Activated naive CD4-positive, alpha-beta T cell treated with anti-CD3 and anti-CD28 coated beads for 36 hours (primary cell): ENCODE results near the gene RAB1B. TPM values are rescaled to one million over a fixed set of nuclear protein-coding genes. Genes with fewer than 3 reads are reported as not detected.

Source experiments
- CTCF ChIA-PET: fragments of 350-600 bp; sonication (Branson Sonifier 250); formaldehyde crosslinking; loops from one replicate; lab custom pipeline; 2021; ENCODE audit warnings: antibody characterized with exemption; lab: Charles Lee
- DNase-seq: peaks from one replicate; pipeline ENCODE4 v3.0.0-alpha.2; 2020
- H3K27ac Mint-ChIP-seq: one replicate; pipeline ENCODE4 v1.8.0; 2021; ENCODE audit warnings: mild to moderate bottlenecking, mixed read lengths
- H3K27me3 Mint-ChIP-seq: one replicate; pipeline ENCODE4 v1.8.0; 2021; ENCODE audit warnings: low read depth, mixed read lengths
- H3K36me3 Mint-ChIP-seq: one replicate; pipeline ENCODE4 v1.8.0; 2021; ENCODE audit warnings: low read depth, mixed read lengths
- H3K4me1 Mint-ChIP-seq: one replicate; pipeline ENCODE4 v1.8.0; 2021; ENCODE audit warnings: low read depth, mixed read lengths
- H3K4me3 Mint-ChIP-seq: one replicate; pipeline ENCODE4 v1.8.0; 2021; ENCODE audit warnings: mild to moderate bottlenecking, moderate library complexity, mixed read lengths
- H3K9me3 Mint-ChIP-seq: one replicate; pipeline ENCODE4 v1.8.0; 2021; ENCODE audit warnings: mixed read lengths
- intact Hi-C: fragments of 100-400 bp; cut with micrococcal nuclease; formaldehyde crosslinking; loops from one replicate; pipeline ENCODE4 v1.15.1; 2023
- total RNA-seq, 2 experiments: library from RNA; stranded (reverse); gene quantifications; one replicate each; pipeline ENCODE4 v1.2.3, GENCODE V29; 2021

The RAB1B gene
- total RNA-seq, 2 experiments from 2014 or later = 112 to 115 TPM

GRCh38 chr11:66322732-66323427 is 54.4 kb downstream of the RAB1B start:
- DNase-seq = no peak
- Mint-ChIP-seq H3K27me3 (no peaks in the 10 kb centered on the region), H3K27ac (no peak overlapping the region), H3K36me3 (no peaks in the 10 kb centered on the region), H3K4me1 (peaks cover 54% of the 10 kb centered on the region), H3K9me3 (peaks cover 10% of the 10 kb centered on the region), H3K4me3 (no peak overlapping the region)
- CTCF ChIA-PET = interaction anchor here (2.0 kb wide), 1 partner anchor 11 kb away, joined by 14 read pairs; no protein-coding TSS in a partner anchor
- intact Hi-C loops = no loop called here

- peaks cover 54% of the 10 kb centered on the region for H3K4me1 Mint-ChIP-seq
- H3K27ac Mint-ChIP-seq = no peak overlapping the region
- H3K27me3 Mint-ChIP-seq = no peaks in the 10 kb centered on the region
- no peak overlapping the region for H3K4me3 Mint-ChIP-seq
- DNase-seq = no peak
- intact Hi-C loops = no loop called here
- CTCF ChIA-PET = interaction anchor here (1.3 kb wide), 1 partner anchor 12 kb away, joined by 6 read pairs; no protein-coding TSS in a partner anchor
- peaks cover 10% of the 10 kb centered on the region for H3K9me3 Mint-ChIP-seq
- H3K36me3 Mint-ChIP-seq = no peaks in the 10 kb centered on the region
These were observed 55.2 kb downstream of the RAB1B start for GRCh38 chr11:66323684-66324083.

GRCh38 chr11:66324664-66325063 is 56.2 kb downstream of the RAB1B start:
- H3K4me1 Mint-ChIP-seq = peaks cover 48% of the 10 kb centered on the region
- no peaks in the 10 kb centered on the region for H3K27me3 Mint-ChIP-seq
- CTCF ChIA-PET = interaction anchor here (1.3 kb wide), 1 partner anchor 13 kb away, joined by 6 read pairs; no protein-coding TSS in a partner anchor
- DNase-seq = no peak
- H3K4me3 Mint-ChIP-seq = no peak overlapping the region
- peaks cover 6% of the 10 kb centered on the region for H3K9me3 Mint-ChIP-seq
- no peaks in the 10 kb centered on the region for H3K36me3 Mint-ChIP-seq
- no peak overlapping the region for H3K27ac Mint-ChIP-seq
- intact Hi-C loops = no loop called here

- Mint-ChIP-seq H3K9me3 (peaks cover 2% of the 10 kb centered on the region), H3K4me3 (no peak overlapping the region), H3K4me1 (peaks cover 43% of the 10 kb centered on the region), H3K27ac (no peak overlapping the region), H3K36me3 (no peaks in the 10 kb centered on the region), H3K27me3 (no peaks in the 10 kb centered on the region)
- intact Hi-C loops = no loop called here
- DNase-seq = no peak
- CTCF ChIA-PET = interaction anchor here (0.9 kb wide), 1 partner anchor 14 kb away, joined by 3 read pairs; no protein-coding TSS in a partner anchor
These were observed 56.8 kb downstream of the RAB1B start for GRCh38 chr11:66325263-66325671.

GRCh38 chr11:66326261-66327111 is 58.0 kb downstream of the RAB1B start:
- peak; percentile 74 for DNase-seq
- no peak overlapping the region for H3K4me3 Mint-ChIP-seq
- H3K9me3 Mint-ChIP-seq = no peaks in the 10 kb centered on the region
- no peaks in the 10 kb centered on the region for H3K36me3 Mint-ChIP-seq
- no peaks in the 10 kb centered on the region for H3K27me3 Mint-ChIP-seq
- H3K4me1 Mint-ChIP-seq = peaks cover 42% of the 10 kb centered on the region
- peak overlapping the region; percentile 57 for H3K27ac Mint-ChIP-seq
- CTCF ChIA-PET = interaction anchor here (1.0 to 1.6 kb wide), 3 partner anchors 8 to 103 kb away, joined by 5 to 23 read pairs (median 5); no protein-coding TSS in a partner anchor
- intact Hi-C loops = loop anchor here (1.0 kb wide), 1 partner anchor 8 kb away; no protein-coding TSS in a partner anchor

Other genes starting within 250 kb of the RAB1B start
- not detected for gene CATSPER1, start 242.2 kb upstream of the RAB1B start, total RNA-seq
- under 1 TPM in 1 of 2 experiments, not detected in 1; 0.17 TPM for gene GAL3ST3, start 219.5 kb upstream of the RAB1B start, total RNA-seq
- 100 to 1,000 TPM; 319 to 321 TPM for gene SF3B2, start 216.3 kb upstream of the RAB1B start, total RNA-seq
- 10 to 100 TPM; 77.8 to 80.7 TPM for gene PACS1, start 198.4 kb upstream of the RAB1B start, total RNA-seq
- 10 to 100 TPM; 36.9 to 41.7 TPM for gene KLC2, start 10.9 kb upstream of the RAB1B start, total RNA-seq
- 1 to 10 TPM; 1.2 to 1.6 TPM for gene CNIH2, start 9.5 kb downstream of the RAB1B start, total RNA-seq
- gene YIF1A, start 20.5 kb downstream of the RAB1B start, total RNA-seq = 10 to 100 TPM; 45.9 to 49.7 TPM
- gene TMEM151A, start 23.3 kb downstream of the RAB1B start, total RNA-seq = not detected
- gene CD248, start 48.4 kb downstream of the RAB1B start, total RNA-seq = under 1 TPM; 0.15 to 0.26 TPM
- 1 to 10 TPM; 2.0 to 2.6 TPM for gene RIN1, start 67.8 kb downstream of the RAB1B start, total RNA-seq
- 10 to 100 TPM; 24.0 to 25.3 TPM for gene BRMS1, start 76.5 kb downstream of the RAB1B start, total RNA-seq
- gene B4GAT1, start 79.0 kb downstream of the RAB1B start, total RNA-seq = 1 to 10 TPM; 5.4 to 5.8 TPM
- gene SLC29A2, start 103.1 kb downstream of the RAB1B start, total RNA-seq = 1 to 10 TPM; 6.6 to 7.4 TPM
- not detected for gene NPAS4, start 152.4 kb downstream of the RAB1B start, total RNA-seq
- gene MRPL11, start 170.2 kb downstream of the RAB1B start, total RNA-seq = 100 to 1,000 TPM; 143 to 144 TPM
- gene PELI3, start 198.3 kb downstream of the RAB1B start, total RNA-seq = 1 to 10 TPM; 2.3 to 2.4 TPM
- 10 to 100 TPM; 73.8 to 80.1 TPM for gene DPP3, start 211.8 kb downstream of the RAB1B start, total RNA-seq
- gene BBS1, start 242.0 kb downstream of the RAB1B start, total RNA-seq = 10 to 100 TPM; 10.1 to 10.9 TPM